AG04450 (cell line): ENCODE data around the gene PAX2. TPM values are rescaled to one million over a fixed set of nuclear protein-coding genes. Genes with fewer than 3 reads are reported as not detected.

Experiments used
- CTCF ChIA-PET: fragments of 300-600, 350-600 bp; formaldehyde crosslinking; extraction: SDS; loops from one replicate; lab custom pipeline; 2022; ENCODE audit warnings: antibody characterized with exemption, inconsistent platforms; lab: Charles Lee
- POLR2A ChIA-PET: fragments of 350-600 bp; formaldehyde crosslinking; extraction: SDS; loops from one replicate; lab custom pipeline; 2021; ENCODE audit warnings: antibody characterized with exemption, inconsistent platforms; lab: Yijun Ruan, JAX
- DNase-seq: peaks from one replicate; pipeline ENCODE4 v3.0.0-alpha.2; 2011; ENCODE audit warnings: low read depth, low spot score
- H3K27ac ChIP-seq: one replicate; pipeline ENCODE4 v1.5.1; 2012; ENCODE audit warnings: low read depth, low read length, control low read depth
- H3K27me3 ChIP-seq: one replicate; pipeline ENCODE4 v1.6.0; 2012; ENCODE audit warnings: low read length; ENCODE audit not compliant: control insufficient read depth, insufficient read depth
- H3K4me3 ChIP-seq: 2 replicates; pipeline ENCODE4 v1.5.1; 2011; ENCODE audit warnings: mild to moderate bottlenecking, low read depth, low read length, control low read depth
- H3K9me3 ChIP-seq: 2 replicates; pipeline ENCODE4 v1.5.1; 2012; ENCODE audit warnings: low read length; ENCODE audit not compliant: control insufficient read depth, insufficient read depth
- polyA plus RNA-seq: library from polyadenylated mRNA; depleted of rRNA; stranded (reverse); fragments of >200 nt; gene quantifications from 2 replicates; pipeline ENCODE4 v1.2.3, GENCODE V29; 2011
- TF ChIP-seq, protein P1 (sequence below): IDR thresholded peaks from 2 replicates; pipeline ENCODE4 v1.5.1; 2011; ENCODE audit warnings: low read depth, low read length, control low read depth, inconsistent platforms

The PAX2 gene
- polyA plus RNA-seq, 1 experiment: not detected

- POLR2A ChIA-PET: no interaction called here
- H3K27ac ChIP-seq: no peak overlapping the region
- no peak overlapping the region for H3K4me3 ChIP-seq
- no peak for DNase-seq
- TF ChIP-seq, protein P1, sequence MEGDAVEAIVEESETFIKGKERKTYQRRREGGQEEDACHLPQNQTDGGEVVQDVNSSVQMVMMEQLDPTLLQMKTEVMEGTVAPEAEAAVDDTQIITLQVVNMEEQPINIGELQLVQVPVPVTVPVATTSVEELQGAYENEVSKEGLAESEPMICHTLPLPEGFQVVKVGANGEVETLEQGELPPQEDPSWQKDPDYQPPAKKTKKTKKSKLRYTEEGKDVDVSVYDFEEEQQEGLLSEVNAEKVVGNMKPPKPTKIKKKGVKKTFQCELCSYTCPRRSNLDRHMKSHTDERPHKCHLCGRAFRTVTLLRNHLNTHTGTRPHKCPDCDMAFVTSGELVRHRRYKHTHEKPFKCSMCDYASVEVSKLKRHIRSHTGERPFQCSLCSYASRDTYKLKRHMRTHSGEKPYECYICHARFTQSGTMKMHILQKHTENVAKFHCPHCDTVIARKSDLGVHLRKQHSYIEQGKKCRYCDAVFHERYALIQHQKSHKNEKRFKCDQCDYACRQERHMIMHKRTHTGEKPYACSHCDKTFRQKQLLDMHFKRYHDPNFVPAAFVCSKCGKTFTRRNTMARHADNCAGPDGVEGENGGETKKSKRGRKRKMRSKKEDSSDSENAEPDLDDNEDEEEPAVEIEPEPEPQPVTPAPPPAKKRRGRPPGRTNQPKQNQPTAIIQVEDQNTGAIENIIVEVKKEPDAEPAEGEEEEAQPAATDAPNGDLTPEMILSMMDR: no peak
- CTCF ChIA-PET: no interaction called here
- H3K27me3 ChIP-seq: peaks cover 8% of the 10 kb centered on the region
- no peaks in the 10 kb centered on the region for H3K9me3 ChIP-seq
These were observed 93.6 kb downstream of the PAX2 start for GRCh38 chr10:100838986-100839385.

DNA sequence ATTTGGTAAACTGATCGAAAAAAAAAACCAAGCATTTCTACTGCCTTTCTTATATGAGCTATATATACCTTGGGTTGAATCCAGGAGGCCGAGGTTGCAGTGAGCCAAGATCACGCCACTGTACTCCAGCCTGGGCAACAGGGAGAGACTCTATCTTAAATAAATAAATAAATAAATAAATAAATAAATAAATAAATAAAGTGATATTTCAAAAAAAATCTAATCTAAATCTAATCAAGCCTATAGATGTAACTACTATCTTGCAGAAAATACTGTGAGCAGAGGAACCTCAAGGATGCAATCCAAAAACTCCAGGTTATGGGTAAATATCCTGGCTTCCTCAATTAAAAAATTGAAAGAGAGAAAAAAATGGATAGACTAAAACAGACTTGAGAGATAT is 96.1 kb downstream of the PAX2 start:
- Histone ChIP-seq H3K27me3 (peaks cover 8% of the 10 kb centered on the region), H3K4me3 (no peak overlapping the region), H3K9me3 (no peaks in the 10 kb centered on the region), H3K27ac (no peak overlapping the region)
- ChIA-PET POLR2A (no interaction called here), CTCF (no interaction called here)
- TF ChIP-seq, protein P1: no peak
- DNase-seq: no peak

- CTCF ChIA-PET: no interaction called here
- DNase-seq: no peak
- POLR2A ChIA-PET: no interaction called here
- H3K27me3 ChIP-seq: peaks cover 18% of the 10 kb centered on the region
- no peak overlapping the region for H3K4me3 ChIP-seq
- no peak overlapping the region for H3K27ac ChIP-seq
- no peaks in the 10 kb centered on the region for H3K9me3 ChIP-seq
- TF ChIP-seq, protein P1: no peak
These were observed 102.1 kb downstream of the PAX2 start for GRCh38 chr10:100847440-100847839.

DNA sequence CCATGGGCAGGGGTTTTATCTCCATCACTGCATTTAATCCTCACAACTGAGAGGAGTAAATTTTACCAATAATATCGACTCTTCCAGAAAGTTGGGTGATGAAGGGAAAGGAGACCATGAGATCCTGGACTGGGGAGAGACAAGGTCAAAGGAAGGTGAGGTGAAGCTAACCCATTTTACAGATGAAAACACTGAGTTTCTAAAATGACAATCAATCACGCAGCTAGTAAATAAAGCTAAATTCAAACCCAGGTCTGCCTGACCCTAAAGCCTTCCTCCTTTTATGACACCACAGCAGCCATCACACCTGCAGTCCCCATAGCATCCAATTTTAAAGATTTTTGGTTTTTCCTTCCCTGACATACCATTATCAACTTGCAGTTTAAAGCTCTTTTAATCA is 103.4 kb downstream of the PAX2 start:
- H3K27me3 ChIP-seq: peaks cover 18% of the 10 kb centered on the region
- ChIA-PET CTCF (no interaction called here), POLR2A (no interaction called here)
- H3K9me3 ChIP-seq: no peaks in the 10 kb centered on the region
- TF ChIP-seq, protein P1: no peak
- DNase-seq: no peak
- H3K27ac ChIP-seq: no peak overlapping the region
- H3K4me3 ChIP-seq: no peak overlapping the region

DNA sequence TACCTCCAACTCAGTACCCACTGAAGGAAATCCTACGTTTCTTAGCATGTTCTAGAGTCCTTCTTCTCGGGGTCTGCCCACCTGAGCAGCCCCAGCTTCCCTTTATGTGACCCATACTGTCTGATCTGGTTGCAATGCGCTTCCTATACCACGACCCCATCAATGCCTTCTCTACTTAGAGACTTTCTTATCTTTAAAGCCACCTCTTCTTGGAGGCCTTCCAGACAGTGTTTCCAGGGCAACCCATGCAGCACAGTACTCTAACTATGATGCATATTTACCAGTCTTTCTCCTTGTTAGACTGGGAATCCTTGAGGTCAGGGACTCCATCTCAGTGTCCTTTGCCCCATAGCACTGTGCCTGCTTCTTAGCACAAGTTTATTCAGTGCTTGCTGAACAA is 112.9 kb downstream of the PAX2 start:
- TF ChIP-seq, protein P1: no peak
- Histone ChIP-seq H3K4me3 (no peak overlapping the region), H3K27me3 (peaks cover 40% of the 10 kb centered on the region), H3K9me3 (peaks cover 3% of the 10 kb centered on the region; the same call in 1 of the 2 replicates), H3K27ac (no peak overlapping the region)
- ChIA-PET CTCF (no interaction called here), POLR2A (no interaction called here)
- DNase-seq: no peak
